Rectal smooth muscle tissue (tissue), 1 donor: ENCODE measurements around the gene RNF26.

Source experiments
- H3K27ac ChIP-seq: one replicate; pipeline ENCODE4 v1.7.0; 2013; ENCODE audit warnings: low read depth, low read length, inconsistent platforms
- H3K27me3 ChIP-seq: one replicate; pipeline ENCODE4 v1.7.0; 2013; ENCODE audit warnings: low read length; ENCODE audit not compliant: control insufficient read depth, insufficient read depth
- H3K36me3 ChIP-seq: one replicate; pipeline ENCODE4 v1.7.0; 2013; ENCODE audit warnings: low read length; ENCODE audit not compliant: control insufficient read depth, insufficient read depth
- H3K4me1 ChIP-seq: one replicate; pipeline ENCODE4 v1.7.0; 2013; ENCODE audit warnings: low read length; ENCODE audit not compliant: control insufficient read depth, insufficient read depth
- H3K4me3 ChIP-seq: one replicate; pipeline ENCODE4 v1.7.0; 2013; ENCODE audit warnings: low read length
- H3K9ac ChIP-seq: one replicate; pipeline ENCODE4 v1.7.0; 2013; ENCODE audit warnings: low read length

RNF26 gene

GRCh38 chr11:119332111-119332765, 2.1 kb upstream of the RNF26 start:
- Histone ChIP-seq H3K27ac (no peak overlapping the region), H3K36me3 (no peaks in the 10 kb centered on the region), H3K4me1 (peaks cover 8% of the 10 kb centered on the region), H3K27me3 (no peaks in the 10 kb centered on the region), H3K4me3 (no peak overlapping the region), H3K9ac (no peak overlapping the region)

GRCh38 chr11:119335091-119335654, 846 bp downstream of the RNF26 start:
- no peak overlapping the region for H3K9ac ChIP-seq
- peaks cover 2% of the 10 kb centered on the region for H3K27me3 ChIP-seq
- H3K4me3 ChIP-seq = peak overlapping the region; percentile 96
- peaks cover 22% of the 10 kb centered on the region for H3K4me1 ChIP-seq
- no peaks in the 10 kb centered on the region for H3K36me3 ChIP-seq
- H3K27ac ChIP-seq = no peak overlapping the region

- no peaks in the 10 kb centered on the region for H3K36me3 ChIP-seq
- H3K27ac ChIP-seq = no peak overlapping the region
- H3K27me3 ChIP-seq = peaks cover 5% of the 10 kb centered on the region
- peak overlapping the region; percentile 96 for H3K4me3 ChIP-seq
- no peak overlapping the region for H3K9ac ChIP-seq
- H3K4me1 ChIP-seq = peaks cover 23% of the 10 kb centered on the region
These were observed 1.6 kb downstream of the RNF26 start for GRCh38 chr11:119335655-119336543.

- Histone ChIP-seq H3K4me3 (no peak overlapping the region), H3K9ac (no peak overlapping the region), H3K4me1 (peaks cover 27% of the 10 kb centered on the region), H3K27ac (no peak overlapping the region), H3K27me3 (peaks cover 10% of the 10 kb centered on the region), H3K36me3 (no peaks in the 10 kb centered on the region)
These were observed 2.6 kb downstream of the RNF26 start for GRCh38 chr11:119336744-119337469.

GRCh38 chr11:119337581-119338317, 3.4 kb downstream of the RNF26 start:
- Histone ChIP-seq H3K27ac (peak overlapping the region; percentile 44), H3K4me3 (no peak overlapping the region), H3K4me1 (peaks cover 27% of the 10 kb centered on the region), H3K9ac (no peak overlapping the region), H3K27me3 (peaks cover 10% of the 10 kb centered on the region), H3K36me3 (no peaks in the 10 kb centered on the region)

- peaks cover 11% of the 10 kb centered on the region for H3K27me3 ChIP-seq
- H3K4me3 ChIP-seq = peak overlapping the region; percentile 59
- H3K9ac ChIP-seq = no peak overlapping the region
- H3K4me1 ChIP-seq = peaks cover 27% of the 10 kb centered on the region
- H3K27ac ChIP-seq = peak overlapping the region; percentile 46
- H3K36me3 ChIP-seq = no peaks in the 10 kb centered on the region
These were observed 4.1 kb downstream of the RNF26 start for GRCh38 chr11:119338318-119338890.

- H3K27ac ChIP-seq = peak overlapping the region; percentile 46
- no peaks in the 10 kb centered on the region for H3K36me3 ChIP-seq
- H3K27me3 ChIP-seq = peaks cover 14% of the 10 kb centered on the region
- peak overlapping the region; percentile 59 for H3K4me3 ChIP-seq
- H3K4me1 ChIP-seq = peaks cover 27% of the 10 kb centered on the region
- H3K9ac ChIP-seq = no peak overlapping the region
These were observed 4.8 kb downstream of the RNF26 start for GRCh38 chr11:119338965-119339588.

GRCh38 chr11:119339589-119340334, 5.4 kb downstream of the RNF26 start:
- H3K4me1 ChIP-seq = peaks cover 27% of the 10 kb centered on the region
- H3K27me3 ChIP-seq = peaks cover 14% of the 10 kb centered on the region
- H3K4me3 ChIP-seq = peak overlapping the region; percentile 59
- no peaks in the 10 kb centered on the region for H3K36me3 ChIP-seq
- H3K27ac ChIP-seq = peak overlapping the region; percentile 73
- H3K9ac ChIP-seq = peak overlapping the region; percentile 25

GRCh38 chr11:119340335-119341221, 6.3 kb downstream of the RNF26 start, which contains the start of gene C1QTNF5:
Gene C1QTNF5 (minus strand): TSS chr11:119340883. CDS start chr11:119340397, 486 bp downstream.
- Histone ChIP-seq H3K27ac (peak within 1 kb of the TSS; percentile 73), H3K4me3 (peak within 1 kb of the TSS; percentile 59), H3K9ac (peak within 1 kb of the TSS; percentile 25), H3K36me3 (no peaks in the 10 kb centered on the region), H3K4me1 (peaks cover 20% of the 10 kb centered on the region), H3K27me3 (peaks cover 19% of the 10 kb centered on the region)
